Activated naive CD4-positive, alpha-beta T cell treated with anti-CD3 and anti-CD28 coated beads for 36 hours (primary cell): ENCODE data around the gene AHI1. TPM values are rescaled to one million over a fixed set of nuclear protein-coding genes. Genes with fewer than 3 reads are reported as not detected.

Source experiments
- CTCF ChIA-PET: fragments of 350-600 bp; sonication (Branson Sonifier 250); formaldehyde crosslinking; loops from one replicate; lab custom pipeline; 2021; ENCODE audit warnings: antibody characterized with exemption; lab: Charles Lee
- DNase-seq: peaks from one replicate; pipeline ENCODE4 v3.0.0-alpha.2; 2020
- H3K27ac Mint-ChIP-seq: one replicate; pipeline ENCODE4 v1.8.0; 2021; ENCODE audit warnings: mild to moderate bottlenecking, mixed read lengths
- H3K27me3 Mint-ChIP-seq: one replicate; pipeline ENCODE4 v1.8.0; 2021; ENCODE audit warnings: low read depth, mixed read lengths
- H3K36me3 Mint-ChIP-seq: one replicate; pipeline ENCODE4 v1.8.0; 2021; ENCODE audit warnings: low read depth, mixed read lengths
- H3K4me1 Mint-ChIP-seq: one replicate; pipeline ENCODE4 v1.8.0; 2021; ENCODE audit warnings: low read depth, mixed read lengths
- H3K4me3 Mint-ChIP-seq: one replicate; pipeline ENCODE4 v1.8.0; 2021; ENCODE audit warnings: mild to moderate bottlenecking, moderate library complexity, mixed read lengths
- H3K9me3 Mint-ChIP-seq: one replicate; pipeline ENCODE4 v1.8.0; 2021; ENCODE audit warnings: mixed read lengths
- intact Hi-C: fragments of 100-400 bp; cut with micrococcal nuclease; formaldehyde crosslinking; loops from one replicate; pipeline ENCODE4 v1.15.1; 2023
- total RNA-seq, 2 experiments: library from RNA; stranded (reverse); gene quantifications; one replicate each; pipeline ENCODE4 v1.2.3, GENCODE V29; 2021

Gene AHI1
- total RNA-seq, 2 experiments from 2014 or later = 17.8 to 18.8 TPM

GRCh38 chr6:135410856-135411255, 86.7 kb downstream of the AHI1 start:
- peaks cover 8% of the 10 kb centered on the region for H3K36me3 Mint-ChIP-seq
- H3K9me3 Mint-ChIP-seq = no peaks in the 10 kb centered on the region
- H3K27ac Mint-ChIP-seq = no peak overlapping the region
- H3K27me3 Mint-ChIP-seq = no peaks in the 10 kb centered on the region
- CTCF ChIA-PET = no interaction called here
- DNase-seq = no peak
- intact Hi-C loops = no loop called here
- H3K4me3 Mint-ChIP-seq = no peak overlapping the region
- H3K4me1 Mint-ChIP-seq = peaks cover 2% of the 10 kb centered on the region

GRCh38 chr6:135403584-135403983, 94.0 kb downstream of the AHI1 start:
- Mint-ChIP-seq H3K9me3 (no peaks in the 10 kb centered on the region), H3K4me3 (no peak overlapping the region), H3K27ac (no peak overlapping the region), H3K27me3 (no peaks in the 10 kb centered on the region), H3K36me3 (peaks cover 7% of the 10 kb centered on the region), H3K4me1 (no peaks in the 10 kb centered on the region)
- CTCF ChIA-PET = interaction anchor here (1.5 kb wide), 1 partner anchor 20 kb away, joined by 3 read pairs; no protein-coding TSS in a partner anchor
- intact Hi-C loops = no loop called here
- DNase-seq = no peak

DNA sequence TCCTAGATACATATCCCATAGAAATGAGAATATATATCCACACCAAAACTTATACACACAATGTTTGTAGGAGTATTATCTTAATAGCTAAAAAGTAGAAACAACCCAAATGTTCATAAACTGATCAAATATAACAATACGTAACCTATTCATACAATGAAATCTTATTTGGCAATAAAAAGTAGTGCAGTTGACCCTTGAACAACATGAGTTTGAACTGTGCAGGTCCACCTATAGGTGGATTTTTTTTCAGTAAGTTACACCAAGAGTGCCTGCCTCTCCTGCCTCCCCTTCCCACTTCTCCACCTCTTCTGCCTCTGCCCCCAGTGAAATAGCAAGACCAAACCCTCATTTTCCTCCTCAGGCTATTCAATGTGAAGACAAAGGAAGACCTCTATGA, 95.2 kb downstream of the AHI1 start:
- Mint-ChIP-seq H3K9me3 (no peaks in the 10 kb centered on the region), H3K27me3 (no peaks in the 10 kb centered on the region), H3K36me3 (peaks cover 6% of the 10 kb centered on the region), H3K4me3 (no peak overlapping the region), H3K4me1 (no peaks in the 10 kb centered on the region), H3K27ac (no peak overlapping the region)
- no peak for DNase-seq
- intact Hi-C loops = no loop called here
- CTCF ChIA-PET = no interaction called here

DNA sequence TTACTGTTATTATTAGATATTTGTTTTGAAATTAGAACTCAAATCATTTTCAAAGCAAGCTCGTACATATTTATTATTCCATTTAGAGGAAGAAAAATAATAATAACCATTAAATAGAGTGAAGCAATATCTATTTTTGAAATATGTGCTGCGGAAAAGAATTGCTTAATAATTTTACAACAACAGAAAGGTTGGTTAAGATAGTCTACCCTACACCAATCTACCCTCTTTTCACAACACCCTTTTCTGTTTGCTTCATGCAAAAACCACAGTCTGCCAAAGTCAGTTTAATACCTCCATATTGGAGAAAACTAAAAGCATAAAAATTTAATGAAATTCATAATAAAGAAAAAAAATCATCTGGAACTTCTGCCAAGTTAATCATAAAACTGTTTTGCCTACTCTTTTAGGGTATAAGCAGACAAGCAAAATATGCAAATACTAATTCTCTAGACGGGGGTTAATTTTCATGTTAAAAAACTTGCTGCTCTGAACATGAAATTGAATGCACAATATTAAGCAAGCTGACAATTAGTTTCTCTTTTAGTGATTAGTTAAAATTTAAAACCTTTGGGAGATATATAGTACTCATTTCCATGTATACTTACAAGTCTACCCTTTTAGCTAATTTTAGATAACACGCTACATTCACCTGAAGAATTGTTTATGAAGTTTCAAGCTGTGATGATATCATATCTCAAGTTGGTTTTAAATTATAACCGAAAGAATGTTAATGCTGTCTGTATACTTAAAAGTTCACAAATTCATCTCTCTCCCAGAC, 100.2 kb downstream of the AHI1 start:
- CTCF ChIA-PET = interaction anchor here (0.6 kb wide), 1 partner anchor 344 kb away, joined by 3 read pairs; no protein-coding TSS in a partner anchor
- H3K36me3 Mint-ChIP-seq = no peaks in the 10 kb centered on the region
- no peak for DNase-seq
- intact Hi-C loops = no loop called here
- no peaks in the 10 kb centered on the region for H3K9me3 Mint-ChIP-seq
- no peak overlapping the region for H3K27ac Mint-ChIP-seq
- H3K4me1 Mint-ChIP-seq = no peaks in the 10 kb centered on the region
- H3K27me3 Mint-ChIP-seq = no peaks in the 10 kb centered on the region
- no peak overlapping the region for H3K4me3 Mint-ChIP-seq

GRCh38 chr6:135395136-135395535, 102.4 kb downstream of the AHI1 start:
- no peak for DNase-seq
- H3K9me3 Mint-ChIP-seq = no peaks in the 10 kb centered on the region
- intact Hi-C loops = no loop called here
- CTCF ChIA-PET = no interaction called here
- no peak overlapping the region for H3K4me3 Mint-ChIP-seq
- H3K27ac Mint-ChIP-seq = no peak overlapping the region
- H3K27me3 Mint-ChIP-seq = no peaks in the 10 kb centered on the region
- H3K36me3 Mint-ChIP-seq = no peaks in the 10 kb centered on the region
- H3K4me1 Mint-ChIP-seq = no peaks in the 10 kb centered on the region

DNA sequence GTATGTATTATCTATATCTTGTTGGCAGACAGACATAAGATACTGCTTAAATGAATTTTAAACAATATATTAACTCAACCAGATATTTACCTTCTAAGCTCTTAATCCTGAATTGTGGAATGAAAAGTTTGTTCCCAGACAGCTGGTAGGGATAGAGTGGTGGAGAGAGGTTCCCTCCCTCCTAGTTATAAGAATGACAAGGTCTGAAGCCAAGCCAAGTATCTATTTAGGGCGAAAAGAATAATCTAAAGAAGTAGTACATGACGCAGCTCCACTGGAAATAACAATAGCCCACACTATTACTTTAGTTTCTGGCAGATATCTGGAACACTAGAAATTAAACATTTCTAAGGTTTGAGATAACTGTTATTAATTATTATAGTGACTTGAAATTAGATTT, 104.3 kb downstream of the AHI1 start:
- Mint-ChIP-seq H3K27ac (no peak overlapping the region), H3K4me3 (no peak overlapping the region), H3K9me3 (no peaks in the 10 kb centered on the region), H3K36me3 (no peaks in the 10 kb centered on the region), H3K4me1 (no peaks in the 10 kb centered on the region), H3K27me3 (no peaks in the 10 kb centered on the region)
- intact Hi-C loops = no loop called here
- no peak for DNase-seq
- CTCF ChIA-PET = no interaction called here

- H3K4me3 Mint-ChIP-seq = no peak overlapping the region
- intact Hi-C loops = no loop called here
- no peaks in the 10 kb centered on the region for H3K36me3 Mint-ChIP-seq
- no peak overlapping the region for H3K27ac Mint-ChIP-seq
- DNase-seq = no peak
- H3K4me1 Mint-ChIP-seq = no peaks in the 10 kb centered on the region
- H3K27me3 Mint-ChIP-seq = no peaks in the 10 kb centered on the region
- CTCF ChIA-PET = no interaction called here
- no peaks in the 10 kb centered on the region for H3K9me3 Mint-ChIP-seq
These were observed 107.1 kb downstream of the AHI1 start for GRCh38 chr6:135390458-135390857.

- Mint-ChIP-seq H3K9me3 (no peaks in the 10 kb centered on the region), H3K4me3 (no peak overlapping the region), H3K4me1 (no peaks in the 10 kb centered on the region), H3K27me3 (no peaks in the 10 kb centered on the region), H3K27ac (no peak overlapping the region), H3K36me3 (no peaks in the 10 kb centered on the region)
- intact Hi-C loops = no loop called here
- CTCF ChIA-PET = no interaction called here
- DNase-seq = no peak
These were observed 112.2 kb downstream of the AHI1 start for GRCh38 chr6:135385299-135385698.

- no peak overlapping the region for H3K27ac Mint-ChIP-seq
- no peaks in the 10 kb centered on the region for H3K36me3 Mint-ChIP-seq
- H3K9me3 Mint-ChIP-seq = no peaks in the 10 kb centered on the region
- intact Hi-C loops = no loop called here
- no peaks in the 10 kb centered on the region for H3K27me3 Mint-ChIP-seq
- CTCF ChIA-PET = no interaction called here
- no peaks in the 10 kb centered on the region for H3K4me1 Mint-ChIP-seq
- no peak for DNase-seq
- H3K4me3 Mint-ChIP-seq = no peak overlapping the region
These were observed 113.8 kb downstream of the AHI1 start for GRCh38 chr6:135383766-135384165.

- DNase-seq = no peak
- Mint-ChIP-seq H3K27me3 (no peaks in the 10 kb centered on the region), H3K36me3 (no peaks in the 10 kb centered on the region), H3K4me3 (no peak overlapping the region), H3K27ac (no peak overlapping the region), H3K9me3 (no peaks in the 10 kb centered on the region), H3K4me1 (no peaks in the 10 kb centered on the region)
- CTCF ChIA-PET = no interaction called here
- intact Hi-C loops = no loop called here
These were observed 114.2 kb downstream of the AHI1 start for GRCh38 chr6:135383301-135383700.

DNA sequence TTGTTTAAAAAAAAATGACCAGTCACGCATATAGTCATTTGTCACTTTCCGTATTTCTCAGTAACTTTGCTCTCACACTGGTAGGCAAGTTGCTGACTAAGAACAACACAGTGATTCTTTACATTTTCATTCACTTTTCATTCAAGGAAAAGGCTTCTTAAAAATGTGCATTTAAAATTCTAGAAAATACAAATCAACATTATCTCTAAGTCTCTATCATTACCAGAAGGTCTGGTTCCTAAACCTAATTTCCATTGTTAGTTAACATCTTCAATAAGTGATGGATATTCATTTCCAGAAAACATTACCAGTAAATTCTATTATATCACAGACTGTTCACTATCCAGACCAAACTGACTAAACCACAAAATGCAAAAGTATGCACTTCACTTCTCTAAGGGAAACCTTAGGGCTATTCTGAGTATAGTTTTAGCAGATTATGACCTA, 115.3 kb downstream of the AHI1 start:
- intact Hi-C loops = no loop called here
- DNase-seq = no peak
- Mint-ChIP-seq H3K9me3 (no peaks in the 10 kb centered on the region), H3K4me3 (no peak overlapping the region), H3K27ac (no peak overlapping the region), H3K27me3 (no peaks in the 10 kb centered on the region), H3K36me3 (no peaks in the 10 kb centered on the region), H3K4me1 (no peaks in the 10 kb centered on the region)
- CTCF ChIA-PET = no interaction called here

- H3K4me1 Mint-ChIP-seq = no peaks in the 10 kb centered on the region
- no peaks in the 10 kb centered on the region for H3K9me3 Mint-ChIP-seq
- H3K27ac Mint-ChIP-seq = no peak overlapping the region
- H3K36me3 Mint-ChIP-seq = no peaks in the 10 kb centered on the region
- CTCF ChIA-PET = no interaction called here
- intact Hi-C loops = no loop called here
- no peak for DNase-seq
- no peak overlapping the region for H3K4me3 Mint-ChIP-seq
- H3K27me3 Mint-ChIP-seq = no peaks in the 10 kb centered on the region
These were observed 116.7 kb downstream of the AHI1 start for GRCh38 chr6:135380793-135381192.

GRCh38 chr6:135379647-135380046, 117.9 kb downstream of the AHI1 start:
- Mint-ChIP-seq H3K4me1 (no peaks in the 10 kb centered on the region), H3K27me3 (no peaks in the 10 kb centered on the region), H3K9me3 (no peaks in the 10 kb centered on the region), H3K4me3 (no peak overlapping the region), H3K27ac (no peak overlapping the region), H3K36me3 (no peaks in the 10 kb centered on the region)
- intact Hi-C loops = no loop called here
- CTCF ChIA-PET = no interaction called here
- DNase-seq = no peak
